Stimulated activated CD4-positive, alpha-beta T cell treated with anti-CD3 and anti-CD28 coated beads, Interleukin-2, amount 100 ng/mL, for 24 hours (primary cell): Measurements from ENCODE around the gene UST.
"Not testable (repeated sequence)": the region's sequence is repeated elsewhere in the genome, so short reads cannot be mapped to it uniquely, and the experiment has no call there.

Experiments
- DNase-seq, 2 donors: peaks; one replicate each; pipeline ENCODE4 v3.0.0-alpha.2; 2020

Gene UST

DNA sequence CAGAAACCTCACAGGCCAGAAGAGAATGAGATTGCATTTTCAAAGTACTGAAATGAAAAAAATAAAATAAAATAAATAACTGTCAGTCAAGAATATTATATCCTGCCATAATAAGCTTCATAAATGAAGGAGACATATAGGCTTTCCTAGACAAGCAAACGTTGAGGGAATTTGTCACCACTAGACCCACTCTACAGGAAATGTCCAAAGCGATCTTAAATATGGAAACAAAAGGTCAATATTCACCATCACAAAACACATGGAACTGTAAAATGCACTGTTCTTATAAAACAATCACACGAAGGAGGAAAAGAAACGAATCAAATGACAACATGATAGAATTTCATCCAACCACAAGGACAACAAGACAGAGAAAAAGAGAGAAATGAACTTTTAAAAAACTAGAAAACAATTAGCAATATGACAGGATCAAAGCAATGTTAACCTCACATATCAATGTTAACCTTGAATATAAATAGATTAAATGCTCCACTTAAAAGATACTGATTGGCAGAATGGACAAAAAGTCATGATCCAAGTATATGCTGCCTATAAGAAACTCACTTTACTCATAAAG, 352.0 kb downstream of the UST start:
- no peak for DNase-seq

DNA sequence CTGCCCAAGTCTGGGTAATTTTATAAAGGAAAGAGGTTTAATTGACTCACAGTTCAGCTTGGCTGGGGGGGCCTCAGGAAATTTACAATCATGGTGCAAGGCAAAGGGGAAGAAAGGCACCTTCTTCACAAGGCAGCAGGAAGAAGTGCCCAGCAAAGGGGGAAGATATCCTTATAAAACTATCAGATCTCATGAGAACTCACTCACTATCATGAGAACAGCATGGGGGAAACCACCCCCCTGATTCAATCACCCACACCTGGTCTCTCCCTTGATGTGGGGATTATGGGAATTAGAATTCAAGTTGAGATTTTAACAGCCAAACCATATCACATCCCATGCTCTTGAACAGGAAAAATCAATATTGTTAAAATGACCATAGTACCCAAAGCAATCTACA, 355.5 kb downstream of the UST start:
- no peak for DNase-seq

DNA sequence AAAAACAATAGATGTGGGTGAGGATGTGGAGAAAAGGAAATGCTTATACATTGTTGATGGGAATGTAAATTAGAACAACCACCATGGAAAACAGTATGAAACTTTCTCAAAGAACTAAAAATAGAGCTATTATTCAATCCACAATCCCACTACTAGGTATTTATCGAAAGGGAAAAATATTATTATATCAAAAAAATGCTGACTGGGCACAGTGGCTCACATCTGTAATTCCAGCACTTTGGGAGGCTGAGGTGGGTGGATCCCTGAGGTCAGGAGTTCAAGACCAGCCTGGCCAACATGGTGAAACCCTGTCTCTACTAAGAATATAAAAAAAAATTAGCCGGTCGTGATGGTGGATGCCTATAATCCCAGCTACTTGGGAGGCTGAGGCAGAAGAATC, 357.1 kb downstream of the UST start:
- DNase-seq: not testable (repeated sequence)

DNA sequence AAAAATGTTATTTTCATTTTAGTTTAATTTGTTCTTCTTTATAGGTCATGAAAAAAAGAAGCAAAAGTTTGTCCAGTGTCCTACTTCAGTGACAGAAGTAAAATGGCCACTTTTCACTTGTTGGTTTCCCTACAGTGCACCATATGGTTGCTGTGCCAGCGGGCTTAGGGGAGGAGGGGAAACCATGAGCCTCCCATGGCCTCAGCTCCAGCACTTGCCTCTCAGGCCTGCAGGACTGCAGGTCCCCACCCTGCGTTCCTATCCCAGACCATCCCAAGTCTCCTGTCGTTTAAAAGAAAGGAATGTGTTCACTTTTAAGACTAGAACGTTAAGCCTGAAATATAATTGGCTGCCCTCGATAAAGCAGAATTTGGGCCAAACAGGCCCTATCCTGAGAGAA, 360.7 kb downstream of the UST start:
- DNase-seq: no peak

DNA sequence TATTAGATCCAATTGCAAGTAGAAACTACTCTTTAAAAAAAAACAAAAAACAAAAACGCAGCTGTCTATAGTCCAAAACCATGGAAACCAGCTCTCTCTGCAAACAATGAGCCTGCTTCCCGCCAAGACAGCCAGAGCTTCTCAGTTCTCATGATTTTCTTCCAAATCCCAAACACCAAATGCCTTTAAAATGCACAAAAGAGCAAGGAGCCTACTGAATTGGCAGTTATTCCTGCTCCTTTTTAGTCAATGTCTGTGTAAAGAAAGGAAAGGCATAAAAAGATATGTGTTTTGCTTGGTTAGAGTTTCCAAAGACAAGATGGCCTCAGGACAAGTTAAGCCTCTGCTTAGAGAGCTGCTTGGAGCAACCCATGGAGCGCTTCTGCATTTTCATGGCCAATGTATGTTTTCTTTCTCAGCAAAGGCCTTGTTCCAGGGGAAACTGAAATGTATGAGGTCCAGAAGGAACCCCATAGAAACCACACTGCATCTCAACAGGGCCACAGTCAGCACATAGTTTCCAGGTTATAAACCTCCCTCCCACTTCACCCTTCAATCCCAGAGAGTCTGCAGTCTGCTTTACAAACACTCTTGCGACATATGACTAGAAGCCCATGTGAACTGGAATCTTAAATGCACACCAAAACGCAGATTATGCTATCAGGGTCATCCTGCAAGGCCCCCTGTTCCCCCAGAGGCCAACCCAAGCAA, 361.4 kb downstream of the UST start:
- no peak for DNase-seq

DNA sequence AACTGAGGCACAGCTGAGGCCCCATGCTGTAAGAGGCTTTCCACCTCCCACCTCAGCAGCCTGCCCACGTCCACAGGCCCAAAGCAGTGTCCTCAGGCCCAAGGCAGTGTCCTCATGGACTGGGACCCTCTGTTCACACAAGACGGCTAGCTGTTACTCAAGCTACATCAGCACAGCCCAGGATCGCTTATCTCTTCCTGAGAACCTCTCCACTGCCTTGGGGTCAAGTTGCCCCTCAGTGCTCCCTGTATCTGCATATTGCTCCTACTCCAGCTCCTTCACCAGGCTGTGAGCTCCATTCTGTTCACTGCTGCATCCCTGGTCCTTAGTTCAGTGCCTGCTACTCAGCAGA, 361.9 kb downstream of the UST start:
- no peak for DNase-seq

DNA sequence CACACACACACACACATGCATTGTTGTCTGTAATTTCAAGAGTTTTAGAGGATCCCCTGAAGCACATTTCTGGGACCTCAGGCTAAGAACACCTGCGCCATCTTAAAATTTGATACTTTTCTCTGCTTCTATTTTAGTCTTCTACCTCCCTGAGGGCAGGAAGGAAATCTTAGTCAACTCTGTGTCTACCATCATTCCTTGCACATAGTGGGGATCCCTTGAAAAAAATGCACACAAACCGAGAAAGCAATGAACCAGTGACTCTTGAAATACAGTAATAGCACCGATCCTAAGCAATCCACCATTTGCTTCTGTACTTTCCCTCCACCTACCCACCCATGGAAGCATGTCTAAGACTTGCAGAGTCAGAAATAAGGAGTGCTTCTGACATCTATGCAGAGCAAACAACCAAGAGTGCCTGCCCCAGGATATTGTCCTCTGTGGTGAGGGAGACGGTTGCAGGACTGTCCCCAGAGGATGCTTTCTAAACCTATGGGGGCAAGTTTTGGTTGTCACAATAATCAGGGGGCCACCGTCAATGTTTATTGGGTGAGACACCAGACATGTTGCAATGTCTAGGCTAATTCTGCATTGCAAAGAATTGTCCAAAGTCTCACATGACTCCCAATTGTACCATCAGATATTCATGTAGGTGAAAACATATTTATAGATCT, 362.7 kb downstream of the UST start:
- DNase-seq: no peak

DNA sequence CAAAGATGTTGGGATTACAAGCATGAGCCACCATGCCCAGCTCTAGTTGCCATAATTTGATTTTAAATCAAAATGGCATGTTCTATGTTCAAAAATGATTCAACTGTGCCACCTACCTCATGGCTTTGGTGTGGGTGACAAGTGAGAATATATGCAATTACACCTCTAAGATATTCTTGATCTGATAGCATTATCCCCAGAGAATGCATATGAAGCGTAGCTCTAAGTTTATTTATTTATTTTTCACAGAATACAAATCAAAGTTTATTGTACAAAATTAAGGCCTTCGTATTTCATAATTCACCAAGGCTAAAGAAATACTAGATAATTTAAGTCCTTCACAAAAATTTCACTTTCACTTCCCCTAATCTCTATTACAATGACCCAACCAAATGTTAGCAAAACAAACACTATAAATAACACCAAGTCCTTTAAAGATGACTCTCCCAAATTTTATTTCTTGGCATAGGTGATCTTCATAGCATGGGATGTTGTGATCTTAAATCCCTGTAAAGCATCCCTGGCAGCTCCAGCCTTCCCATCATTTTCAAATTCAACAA, 364.8 kb downstream of the UST start:
- no peak for DNase-seq

DNA sequence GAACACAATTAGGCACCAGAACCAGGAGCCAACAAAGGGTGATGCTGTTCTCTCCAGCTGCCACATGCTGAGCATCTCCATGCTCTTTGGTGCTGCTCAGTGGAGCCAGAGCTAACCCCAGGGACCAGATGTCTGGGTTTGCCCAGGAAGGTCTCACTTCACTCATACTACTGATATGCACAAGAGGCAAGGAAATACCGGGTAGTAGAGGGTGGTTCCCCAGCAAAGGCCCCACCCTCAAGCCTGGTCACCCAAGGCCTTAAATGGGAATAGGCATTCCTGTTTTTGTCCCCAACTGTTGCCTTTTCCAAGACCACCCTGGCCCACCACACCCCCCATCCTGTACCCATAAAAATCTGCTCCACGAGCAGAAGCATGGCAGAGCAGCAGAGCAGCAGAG, 366.1 kb downstream of the UST start:
- no peak for DNase-seq

DNA sequence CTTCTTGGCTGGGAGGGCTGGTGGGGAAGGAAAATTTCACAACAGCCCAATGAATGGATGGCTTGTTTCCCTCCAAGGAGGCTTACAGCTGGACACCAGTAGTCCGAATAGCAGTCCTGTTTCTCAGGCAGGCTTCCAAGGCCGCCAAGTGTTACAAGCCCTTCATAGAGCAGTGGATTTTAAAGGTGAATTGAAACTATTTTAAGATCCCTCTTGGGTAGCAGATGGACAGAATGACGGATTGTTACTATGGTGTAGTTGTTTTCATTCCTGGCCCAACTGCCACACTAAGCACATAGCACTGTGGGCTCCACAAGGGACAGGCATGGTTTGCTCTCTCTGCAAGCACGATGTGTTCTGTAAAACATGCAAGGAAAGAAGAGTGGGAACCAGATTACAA, 367.3 kb downstream of the UST start:
- no peak for DNase-seq

DNA sequence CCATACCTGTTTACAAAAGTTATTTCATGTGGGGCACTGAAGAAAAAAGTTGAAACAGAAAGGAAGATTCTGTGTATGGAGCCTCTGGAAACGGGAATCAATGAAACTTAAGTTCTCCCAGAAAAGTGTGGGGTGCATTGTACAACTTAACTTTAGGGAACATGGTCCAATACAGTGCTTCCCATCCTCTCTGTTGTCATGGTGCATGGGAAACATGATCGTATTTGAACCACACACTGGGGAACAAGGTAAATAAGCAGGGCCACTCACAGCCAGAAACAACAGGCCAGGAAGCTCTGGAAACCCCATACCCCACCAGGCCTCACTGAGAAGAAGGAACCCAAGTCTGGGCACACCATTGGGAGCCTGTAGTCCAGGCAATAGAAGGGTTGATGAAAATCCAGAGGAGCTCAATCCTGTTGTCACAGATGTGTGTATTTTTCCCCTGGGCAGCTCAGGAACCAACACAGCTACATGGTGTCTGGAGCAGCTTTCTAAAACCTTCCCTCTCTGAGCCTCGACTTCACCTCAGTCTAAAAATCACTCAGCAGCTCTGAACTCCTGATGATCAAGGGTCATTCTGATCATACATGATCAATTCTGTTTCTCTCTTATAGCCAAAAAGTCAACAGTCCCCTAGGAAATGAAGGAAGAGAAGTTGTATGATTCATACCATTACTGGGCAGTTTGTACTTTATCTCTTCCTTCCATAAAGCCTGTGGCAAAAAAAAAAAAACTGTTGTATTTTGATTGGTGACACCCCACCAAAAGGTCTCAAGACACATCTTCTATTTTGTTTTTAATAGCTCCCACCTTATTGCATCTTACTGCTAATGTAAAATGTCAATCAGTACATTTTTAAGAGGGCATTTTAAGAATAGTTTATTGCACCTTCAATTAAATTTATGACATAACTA, 372.2 kb downstream of the UST start:
- DNase-seq: no peak

DNA sequence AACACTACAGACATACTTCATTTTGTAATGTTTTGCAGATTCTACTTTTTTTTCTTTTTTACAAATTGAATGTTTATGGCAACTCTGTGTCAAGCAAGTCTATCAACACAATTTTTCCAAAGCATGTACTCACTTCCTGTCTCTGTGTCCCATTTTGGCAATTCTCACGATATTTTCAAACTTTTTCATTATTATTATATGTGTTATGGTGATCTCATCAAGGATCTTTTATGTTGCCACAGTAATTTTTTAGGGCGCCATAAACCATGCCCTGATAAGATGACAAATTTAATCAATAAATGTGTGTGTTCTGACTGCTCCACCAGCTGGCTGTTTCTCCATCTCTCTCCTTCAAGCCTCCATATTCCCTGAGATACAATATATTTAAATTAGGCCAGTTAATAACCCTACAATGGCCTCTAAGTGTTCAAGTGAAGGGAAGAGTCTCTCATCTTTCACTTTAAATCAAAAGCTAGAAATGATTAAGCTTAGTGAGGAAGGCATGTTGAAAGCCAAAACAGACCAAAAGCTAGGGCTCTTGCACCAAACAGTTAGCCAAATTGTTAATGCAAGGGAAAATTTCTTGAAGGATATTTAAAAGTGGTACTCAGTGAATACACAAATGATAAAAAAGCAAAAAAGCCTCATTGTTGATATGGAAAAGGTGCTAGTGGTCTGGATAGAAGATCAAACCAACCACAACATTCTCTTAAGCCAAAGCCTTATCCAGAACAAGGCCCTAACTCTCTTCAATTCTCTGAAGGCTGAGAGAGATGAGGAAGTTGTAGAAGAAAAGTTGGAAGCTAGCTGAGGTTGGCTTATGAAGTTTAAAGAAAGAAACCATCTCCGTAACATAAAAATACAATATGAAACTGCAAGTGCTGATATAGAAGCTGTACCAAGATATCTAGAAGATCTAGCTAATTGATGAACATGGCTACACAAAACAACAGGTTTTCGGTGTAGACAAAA, 376.3 kb downstream of the UST start:
- no peak for DNase-seq

DNA sequence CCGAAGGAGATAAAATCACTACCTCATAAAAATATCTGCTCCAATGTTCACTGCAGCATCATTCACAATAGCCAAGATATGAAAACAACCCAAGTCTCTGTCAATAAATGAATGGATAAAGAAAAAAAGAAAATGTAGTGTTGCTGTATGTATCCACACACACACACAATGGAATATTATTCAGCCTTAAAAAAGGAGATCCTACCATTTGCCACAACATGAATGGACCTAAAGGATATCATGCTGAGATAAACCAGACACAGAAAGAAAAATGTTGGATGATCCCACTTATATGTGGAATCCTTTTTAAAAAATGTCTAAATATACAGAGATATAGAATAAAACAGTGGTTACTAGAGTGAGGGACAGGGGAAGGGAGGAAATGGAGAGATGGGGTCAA, 378.5 kb downstream of the UST start:
- no peak for DNase-seq
